Measurements from ENCODE around the gene TNIK.

TNIK gene

DNA sequence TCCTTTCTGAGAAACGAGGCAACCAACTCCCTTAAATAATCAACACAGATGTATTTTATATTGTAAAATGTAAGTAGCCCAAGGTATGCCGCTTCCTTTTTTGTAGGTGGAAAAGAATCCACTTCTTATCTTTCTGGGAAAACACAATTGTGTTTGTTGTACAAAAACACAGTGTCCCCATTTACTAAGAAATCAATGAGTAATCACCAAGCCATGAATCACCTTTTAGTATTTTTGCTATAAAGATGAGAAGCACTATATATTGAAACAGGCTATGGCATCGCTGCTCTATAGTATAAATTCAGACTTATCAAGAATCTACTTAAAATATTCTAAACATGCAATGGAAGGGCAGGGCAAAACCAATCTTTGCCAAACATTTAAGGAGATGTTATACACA, 104.0 kb downstream of the TNIK start:
- DNase-seq: no peak

- no peak for DNase-seq
These were observed 105.3 kb downstream of the TNIK start for GRCh38 chr3:171354706-171355582.

- no peak for DNase-seq
These were observed 106.0 kb downstream of the TNIK start for GRCh38 chr3:171354049-171354705.

DNA sequence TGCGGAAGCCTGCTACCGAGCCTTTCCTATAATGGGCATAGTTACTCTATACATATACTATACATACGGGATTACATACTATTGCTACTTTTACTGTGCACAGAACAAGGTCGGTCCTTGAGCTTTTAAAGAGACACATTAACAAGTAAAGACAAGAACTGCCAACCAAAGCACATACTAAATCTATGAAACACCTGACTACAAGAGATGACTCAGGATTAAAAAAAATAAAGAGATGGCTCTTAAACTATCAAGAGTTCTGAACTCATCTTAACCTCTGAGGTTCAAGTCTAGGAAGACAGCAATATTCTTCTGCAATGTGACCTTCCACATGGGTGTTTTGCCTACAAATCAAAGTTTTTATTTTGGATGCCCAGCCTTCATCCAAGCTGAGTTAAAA, 106.8 kb downstream of the TNIK start:
- DNase-seq: no peak

- no peak for DNase-seq
These were observed 107.7 kb downstream of the TNIK start for GRCh38 chr3:171352387-171352935.

DNA sequence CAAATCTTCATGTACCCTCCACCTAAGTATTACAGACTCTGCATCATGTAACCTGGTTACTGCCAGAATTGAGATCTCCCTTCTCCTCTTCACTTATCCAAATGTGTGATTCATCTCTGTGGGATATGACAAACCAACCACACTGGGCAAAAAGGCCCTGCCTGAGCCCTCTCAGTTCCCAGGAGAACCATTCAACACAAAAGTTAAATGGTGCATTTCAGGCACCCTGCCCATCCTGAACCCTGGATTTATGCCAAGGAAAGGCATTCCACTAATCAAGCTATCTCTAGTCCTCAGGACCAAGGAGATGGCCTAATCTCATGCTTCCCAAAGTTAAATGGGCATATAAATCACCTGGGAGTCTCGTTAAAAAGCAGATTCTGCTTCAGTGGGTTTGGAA, 108.5 kb downstream of the TNIK start:
- DNase-seq: no peak

DNA sequence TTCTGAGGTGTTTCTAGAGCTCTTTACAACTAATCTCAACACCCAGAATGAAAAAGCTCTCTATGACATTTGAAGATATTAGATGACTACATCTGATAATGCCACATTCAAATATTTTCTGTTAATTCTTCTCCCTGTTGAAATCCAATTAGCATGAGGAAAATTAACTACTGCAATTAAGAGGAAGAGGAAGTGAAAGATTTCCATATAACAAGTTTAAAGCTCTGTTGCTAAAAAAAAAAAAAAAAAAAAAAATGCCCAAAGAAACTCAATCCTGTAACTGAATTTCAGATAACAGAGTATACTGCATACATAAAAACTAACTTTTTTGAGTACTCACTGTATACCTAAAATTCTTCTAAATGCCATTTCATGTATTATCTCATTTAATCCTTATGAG, 109.8 kb downstream of the TNIK start:
- DNase-seq: no peak

GRCh38 chr3:171349392-171349791, 110.8 kb downstream of the TNIK start:
- no peak for DNase-seq

- no peak for DNase-seq
These were observed 112.1 kb downstream of the TNIK start for GRCh38 chr3:171348121-171348520.

GRCh38 chr3:171347301-171348039, 112.7 kb downstream of the TNIK start:
- DNase-seq: no peak

GRCh38 chr3:171346582-171347300, 113.5 kb downstream of the TNIK start:
- DNase-seq: no peak

DNA sequence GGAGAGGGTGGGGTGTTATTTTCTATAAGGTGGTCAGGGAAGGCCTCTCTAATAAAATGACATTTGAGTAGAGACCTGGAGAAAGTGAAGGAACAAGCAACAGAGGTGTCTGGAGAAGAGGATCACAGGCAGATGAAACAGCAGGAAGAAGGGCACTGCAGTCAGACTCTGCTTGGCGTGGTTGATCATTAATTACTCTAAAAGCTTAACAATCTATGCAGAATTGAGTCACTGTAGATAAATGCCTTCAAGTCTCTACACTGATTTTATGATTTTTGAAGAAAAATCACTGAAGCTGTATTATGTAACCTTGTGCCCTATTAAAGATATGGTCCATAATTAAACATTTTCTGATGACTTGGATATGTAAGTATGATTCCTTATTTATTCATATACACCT, 114.2 kb downstream of the TNIK start:
- DNase-seq: no peak

DNA sequence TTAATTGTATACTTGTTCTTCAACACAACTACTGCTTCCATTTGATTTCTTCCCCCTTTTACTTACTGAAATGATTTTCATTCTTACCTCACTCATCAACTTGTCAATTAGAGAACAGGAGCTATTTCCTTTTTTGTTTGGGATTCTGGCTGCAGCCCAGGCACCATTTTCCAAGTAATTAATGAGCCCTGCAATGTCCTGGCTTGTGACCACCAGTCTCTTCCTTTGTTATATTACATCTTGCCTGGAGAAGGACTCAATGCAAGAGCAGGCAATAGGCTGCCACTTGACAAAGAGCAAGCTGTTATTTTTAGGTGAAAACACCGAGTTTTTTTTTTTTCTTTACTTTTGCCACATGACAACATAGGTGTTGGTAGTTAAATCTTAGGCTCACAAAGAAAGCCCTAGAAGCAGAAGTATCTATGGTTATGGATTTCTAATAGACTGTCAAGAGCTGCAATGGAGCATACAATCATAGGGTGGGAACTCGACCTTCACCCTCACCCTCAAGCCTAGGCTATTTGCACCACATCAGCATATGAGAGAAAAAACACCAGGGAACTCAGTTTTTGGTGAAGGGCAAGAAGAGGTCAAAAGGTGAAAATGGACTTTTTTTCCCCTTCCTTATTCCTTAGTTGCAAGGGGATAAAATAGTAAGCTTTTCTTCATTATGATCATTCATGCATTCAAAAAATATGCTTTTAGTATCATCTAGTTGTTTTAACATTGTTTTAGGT, 114.9 kb downstream of the TNIK start:
- no peak for DNase-seq

- DNase-seq: no peak
These were observed 116.5 kb downstream of the TNIK start for GRCh38 chr3:171343693-171344092.

DNA sequence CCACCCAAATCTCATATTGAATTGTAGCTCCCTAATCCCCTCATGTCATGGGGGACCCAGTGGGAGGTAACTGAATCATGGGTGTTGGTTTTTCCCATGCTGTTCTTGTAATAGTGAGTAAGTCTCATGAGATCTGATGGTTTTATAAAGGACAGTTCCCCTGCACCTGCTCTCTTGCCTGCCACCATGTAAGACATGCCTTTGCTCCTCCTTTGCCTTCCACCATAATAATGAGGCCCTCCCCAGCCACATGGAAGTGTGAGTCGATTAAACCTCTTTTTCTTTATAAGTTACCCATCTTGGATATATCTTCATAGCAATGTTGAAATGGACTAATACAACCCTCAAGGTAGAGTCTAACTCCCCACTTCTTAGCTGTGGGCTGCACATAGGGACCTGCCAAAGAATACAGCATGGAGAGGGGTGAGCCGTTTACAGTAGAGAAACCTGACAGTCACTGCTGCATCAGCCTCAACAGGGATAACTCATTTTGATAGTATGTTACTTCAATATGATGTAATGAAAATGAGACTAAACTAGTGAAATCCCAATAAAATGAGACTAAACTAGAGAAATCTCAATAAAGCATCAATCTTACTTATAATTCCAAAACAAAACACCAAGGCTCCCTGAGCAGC, 117.3 kb downstream of the TNIK start:
- DNase-seq: no peak

DNA sequence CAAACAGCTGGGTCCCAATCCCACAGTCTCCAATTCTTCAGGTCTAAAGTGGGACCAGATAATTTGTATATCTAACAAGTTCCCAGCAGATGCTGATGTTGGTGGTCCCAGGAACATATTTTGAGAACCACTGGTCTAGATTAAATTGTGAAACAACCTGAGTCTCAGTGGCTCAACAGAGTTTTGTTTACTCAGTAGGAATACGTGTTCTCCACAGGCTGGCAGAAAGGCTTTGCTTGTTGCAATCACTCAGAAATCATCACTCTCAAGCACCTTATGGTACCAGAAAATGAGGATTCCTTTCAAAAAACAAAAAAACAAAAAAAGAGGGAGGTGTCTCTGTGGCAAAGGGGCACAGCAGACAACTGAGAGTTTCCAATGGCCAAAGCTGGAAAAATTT, 118.0 kb downstream of the TNIK start:
- no peak for DNase-seq

GRCh38 chr3:171340434-171340833, 119.8 kb downstream of the TNIK start:
- no peak for DNase-seq

DNA sequence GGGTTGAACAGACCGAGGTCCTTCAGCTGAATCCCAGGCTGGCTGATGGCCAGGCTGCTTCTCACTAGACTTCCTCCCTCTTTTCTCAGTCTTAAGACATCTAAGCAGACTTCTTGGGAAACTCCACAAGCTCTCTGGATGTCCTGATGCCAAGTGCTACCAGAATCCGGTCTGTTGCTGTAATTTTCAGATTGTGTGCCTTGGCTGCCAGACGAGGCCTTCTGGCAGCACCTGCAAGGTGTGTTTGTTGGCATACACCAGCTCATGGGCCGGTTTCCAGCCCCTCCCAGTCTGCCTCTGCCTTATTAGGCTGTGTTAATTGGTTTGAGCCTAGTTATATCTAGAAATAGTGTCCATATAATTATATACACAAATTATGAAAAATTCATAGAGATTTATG, 120.6 kb downstream of the TNIK start:
- no peak for DNase-seq

- no peak for DNase-seq
These were observed 123.8 kb downstream of the TNIK start for GRCh38 chr3:171336406-171336805.

- no peak for DNase-seq
These were observed 124.6 kb downstream of the TNIK start for GRCh38 chr3:171335559-171335958.

GRCh38 chr3:171334465-171334811, 125.8 kb downstream of the TNIK start:
- DNase-seq: no peak

All from CD4-positive, alpha-beta T cell treated with Interleukin-12 subunit alpha and Interleukin-12 subunit beta, for 1 hour (primary cell).